Tibial artery (tissue), 4 donors: ENCODE data around the gene DNAH17.

Source experiments
- DNase-seq, 2 donors: peaks; one replicate each; pipeline ENCODE4 v3.0.0-alpha.2; 2019
- H3K27ac ChIP-seq, 2 donors: fragments of 200-600 bp; sonication (generic) in 1 of 2; 1 replicate in 1 of 2; 2 replicates in 1 of 2; pipeline ENCODE4 v1.5.1; 2018 to 2019; ENCODE audit warnings: mild to moderate bottlenecking in 1 of 2
- H3K27me3 ChIP-seq, 2 donors: fragments of 200-600 bp; sonication (generic) in 1 of 2; one replicate each; pipeline versions ENCODE4 v1.5.1 to v1.6.0; 2016 to 2019
- H3K36me3 ChIP-seq, 3 donors: fragments of 200-600 bp; sonication (generic) in 2 of 3; one replicate each; pipeline ENCODE4 v1.5.1; 2016 to 2019; ENCODE audit warnings: mild to moderate bottlenecking in 2 of 3
- H3K4me1 ChIP-seq, 4 donors: fragments of 200-600 bp; sonication (generic) in 2 of 4; 1 replicate in 3 of 4; 2 replicates in 1 of 4; pipeline ENCODE4 v1.5.1; 2016 to 2019
- H3K4me3 ChIP-seq, 2 donors: fragments of 200-600 bp; sonication (generic) in 1 of 2; 1 replicate in 1 of 2; 2 replicates in 1 of 2; pipeline ENCODE4 v1.5.1; 2018 to 2019; ENCODE audit warnings: mild to moderate bottlenecking in 2 of 2
- H3K9me3 ChIP-seq, 3 donors: fragments of 200-600 bp; sonication (generic) in 1 of 3; one replicate each; pipeline ENCODE4 v1.5.1; 2016 to 2019
- CTCF ChIP-seq, 2 experiments: fragments of 200-600 bp in 1 of 2; fragments of 450-650 bp in 1 of 2; IDR thresholded peaks; one replicate each; pipeline ENCODE4 v1.5.1; 2017 to 2019; ENCODE audit warnings: antibody characterized with exemption in 2 of 2, mild to moderate bottlenecking in 1 of 2, moderate library complexity in 1 of 2
- intact Hi-C: fragments of 100-400 bp; cut with DNase I; formaldehyde crosslinking; loops from one replicate; pipeline ENCODE4 v1.15.0; 2023; ENCODE audit warnings: low total_unique reads

The DNAH17 gene

GRCh38 chr17:78596871-78597764 lies 19.9 kb upstream of the DNAH17 start:
- H3K9me3 ChIP-seq: no peaks in the 10 kb centered on the region
- no peak overlapping the region for H3K27ac ChIP-seq
- intact Hi-C loops: no loop called here
- DNase-seq: no peak
- H3K4me1 ChIP-seq: peaks cover 0 to 35% (median 17%) of the 10 kb centered on the region in 4 donors
- H3K36me3 ChIP-seq: no peaks in the 10 kb centered on the region
- no peaks in the 10 kb centered on the region for H3K27me3 ChIP-seq
- H3K4me3 ChIP-seq: no peak overlapping the region
- TF ChIP-seq CTCF (IDR thresholded peaks at IDR 0.05): no peak

GRCh38 chr17:78595135-78595810 lies 18.1 kb upstream of the DNAH17 start:
- no peak for DNase-seq
- TF ChIP-seq CTCF (IDR thresholded peaks at IDR 0.05): no peak
- Histone ChIP-seq H3K36me3 (no peaks in the 10 kb centered on the region), H3K27ac (no peak overlapping the region), H3K9me3 (no peaks in the 10 kb centered on the region), H3K27me3 (no peaks in the 10 kb centered on the region), H3K4me3 (no peak overlapping the region), H3K4me1 (peaks cover 0 to 37% (median 15%) of the 10 kb centered on the region in 4 donors)
- intact Hi-C loops: no loop called here

GRCh38 chr17:78592991-78593329 lies 15.8 kb upstream of the DNAH17 start:
- Histone ChIP-seq H3K27me3 (no peaks in the 10 kb centered on the region), H3K27ac (peak overlapping the region; percentile 63 to 75), H3K4me1 (peaks cover 0 to 28% (median 11%) of the 10 kb centered on the region in 4 donors), H3K36me3 (no peaks in the 10 kb centered on the region), H3K9me3 (no peaks in the 10 kb centered on the region), H3K4me3 (peak overlapping the region in 1 of 2 donors; percentile 29)
- no peak for DNase-seq
- intact Hi-C loops: no loop called here
- TF ChIP-seq CTCF (IDR thresholded peaks at IDR 0.05): no peak

- TF ChIP-seq CTCF (IDR thresholded peaks at IDR 0.05): no peak
- no peaks in the 10 kb centered on the region for H3K9me3 ChIP-seq
- H3K27ac ChIP-seq: peak overlapping the region in 1 of 2 donors; percentile 63
- no peak overlapping the region for H3K4me3 ChIP-seq
- no peaks in the 10 kb centered on the region for H3K27me3 ChIP-seq
- no peak for DNase-seq
- intact Hi-C loops: no loop called here
- peaks cover 0 to 24% (median 11%) of the 10 kb centered on the region in 4 donors for H3K4me1 ChIP-seq
- H3K36me3 ChIP-seq: no peaks in the 10 kb centered on the region
Observed at GRCh38 chr17:78591263-78591671, 14.1 kb upstream of the DNAH17 start.

- Histone ChIP-seq H3K4me1 (peaks cover 0 to 24% (median 11%) of the 10 kb centered on the region in 4 donors), H3K9me3 (no peaks in the 10 kb centered on the region), H3K36me3 (no peaks in the 10 kb centered on the region), H3K27ac (no peak overlapping the region), H3K27me3 (no peaks in the 10 kb centered on the region), H3K4me3 (no peak overlapping the region)
- TF ChIP-seq CTCF (IDR thresholded peaks at IDR 0.05): no peak
- intact Hi-C loops: no loop called here
- DNase-seq: no peak
Observed at GRCh38 chr17:78589885-78590284, 12.7 kb upstream of the DNAH17 start.
